Natural killer cell (primary cell): Measurements from ENCODE around the gene SYPL2. TPM values are rescaled to one million over a fixed set of nuclear protein-coding genes. Genes with fewer than 3 reads are reported as not detected.

Source experiments
- ATAC-seq, 3 donors: fragments of 150-1000 bp in 2 of 3; fragments of 200-7000 bp in 1 of 3; cut with Tn5 transposase; 1 replicate in 1 of 3; 2 replicates in 2 of 3; pipeline ENCODE4 v1.10.0; 2021; ENCODE audit warnings: mild to moderate bottlenecking in 2 of 3, moderate library complexity in 2 of 3
- DNase-seq, 2 donors: peaks; one replicate each; pipeline versions ENCODE4 v3.0.0 to v3.0.0-alpha.2; 2013 to 2021; ENCODE audit warnings: mixed read lengths in 1 of 2
- H3K27ac ChIP-seq: one replicate; pipeline ENCODE4 v1.5.1; 2013; ENCODE audit warnings: mild to moderate bottlenecking, low read length
- H3K27me3 ChIP-seq: one replicate; pipeline ENCODE4 v1.6.1; 2013; ENCODE audit warnings: low read length; ENCODE audit not compliant: control insufficient read depth, insufficient read depth
- H3K36me3 ChIP-seq: one replicate; pipeline ENCODE4 v1.6.1; 2013; ENCODE audit warnings: low read length; ENCODE audit not compliant: control insufficient read depth, insufficient read depth
- H3K4me1 ChIP-seq: one replicate; pipeline ENCODE4 v1.6.1; 2013; ENCODE audit warnings: low read length; ENCODE audit not compliant: control insufficient read depth, insufficient read depth
- H3K4me3 ChIP-seq: one replicate; pipeline ENCODE4 v1.5.1; 2013; ENCODE audit warnings: low read length
- H3K9me3 ChIP-seq: one replicate; pipeline ENCODE4 v1.6.1; 2013; ENCODE audit warnings: low read length; ENCODE audit not compliant: control insufficient read depth, insufficient read depth
- H3K27ac Mint-ChIP-seq, 2 donors: one replicate each; pipeline ENCODE4 v1.8.0; 2022; ENCODE audit warnings: mild to moderate bottlenecking in 2 of 2, mixed read lengths in 2 of 2, moderate library complexity in 1 of 2
- H3K27me3 Mint-ChIP-seq, 2 donors: one replicate each; pipeline ENCODE4 v1.8.0; 2022; ENCODE audit warnings: low read depth in 2 of 2, mixed read lengths in 2 of 2
- H3K36me3 Mint-ChIP-seq: one replicate; pipeline ENCODE4 v1.8.0; 2022; ENCODE audit warnings: mixed read lengths
- H3K4me1 Mint-ChIP-seq, 2 donors: one replicate each; pipeline ENCODE4 v1.8.0; 2022; ENCODE audit warnings: mixed read lengths in 2 of 2
- H3K4me3 Mint-ChIP-seq: one replicate; pipeline ENCODE4 v1.8.0; 2022; ENCODE audit warnings: mild to moderate bottlenecking, moderate library complexity, mixed read lengths
- H3K9me3 Mint-ChIP-seq, 2 donors: one replicate each; pipeline ENCODE4 v1.8.0; 2022; ENCODE audit warnings: mixed read lengths in 2 of 2
- whole genome bisulfite sequencing: methylation state at CpG from one replicate; pipeline ENCODE4 v1.1.7; 2013; ENCODE audit warnings: missing lambda C conversion rate; ENCODE audit not compliant: insufficient coverage; 5-methylcytosine and 5-hydroxymethylcytosine counted together
- intact Hi-C: fragments of 100-400 bp; cut with micrococcal nuclease; formaldehyde crosslinking; loops from one replicate; pipeline ENCODE4 v1.14.2; 2022
- total RNA-seq, 4 donors: library from RNA; stranded (reverse); fragments of 120-200 nt in 1 of 4; gene quantifications; one replicate each; pipeline versions ENCODE4 v1.2.3 to v1.2.4, GENCODE V29; 2013 to 2022
- TF ChIP-seq, protein P1 (sequence below): fragments of 200-600 bp; IDR thresholded peaks from one replicate; pipeline ENCODE4 v1.8.0; 2022; ENCODE audit warnings: antibody characterized with exemption

The SYPL2 gene
- total RNA-seq, 3 donors from 2014 or later (not counting 1 experiment from before 2014, with no cell fraction given), result not detected

DNA sequence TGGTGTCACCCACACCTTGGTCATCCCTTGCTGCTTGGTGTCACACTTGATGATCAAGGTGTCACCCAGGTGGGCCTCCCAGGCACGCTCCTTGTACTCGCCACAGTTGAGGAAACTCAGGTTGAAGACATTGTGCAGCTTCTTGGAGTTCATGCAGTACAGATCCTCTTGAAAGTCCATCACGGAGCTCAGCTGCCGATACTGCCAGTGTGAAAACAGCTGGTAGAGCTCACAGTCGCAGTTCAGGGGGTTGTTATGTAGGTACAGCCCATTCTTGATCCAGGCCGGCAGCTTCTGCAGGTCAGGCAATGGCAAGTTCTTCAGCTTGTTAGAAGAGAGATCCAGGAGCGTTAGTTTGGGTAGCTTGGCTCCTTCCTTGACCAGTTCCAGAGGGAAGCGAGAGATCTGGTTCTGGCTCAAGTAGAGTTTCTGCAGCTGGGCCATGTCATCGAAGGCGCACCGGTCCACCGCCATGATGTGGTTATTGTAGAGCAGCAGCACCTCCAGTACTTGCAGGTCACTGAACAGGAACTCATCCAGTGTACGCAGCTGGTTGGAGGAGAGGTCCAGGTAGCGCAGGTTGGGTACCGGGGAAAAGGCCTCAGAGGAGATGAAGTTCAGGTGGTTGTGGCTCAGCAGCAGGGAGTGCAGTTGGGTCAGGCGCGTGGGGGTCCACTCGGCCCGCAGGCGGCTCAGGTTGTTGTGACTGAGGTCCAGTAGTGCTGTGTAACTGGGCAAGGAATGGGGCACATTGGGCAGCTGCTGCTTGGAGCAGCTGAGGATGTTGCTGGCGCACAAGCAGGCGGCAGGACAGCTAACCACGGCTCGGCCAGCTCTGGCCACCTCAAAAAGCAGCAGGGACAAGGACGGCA lies 41.9 kb downstream of the SYPL2 start:
- 93% methylated on average over 25 of the region's 25 CpGs for WGBS

DNA sequence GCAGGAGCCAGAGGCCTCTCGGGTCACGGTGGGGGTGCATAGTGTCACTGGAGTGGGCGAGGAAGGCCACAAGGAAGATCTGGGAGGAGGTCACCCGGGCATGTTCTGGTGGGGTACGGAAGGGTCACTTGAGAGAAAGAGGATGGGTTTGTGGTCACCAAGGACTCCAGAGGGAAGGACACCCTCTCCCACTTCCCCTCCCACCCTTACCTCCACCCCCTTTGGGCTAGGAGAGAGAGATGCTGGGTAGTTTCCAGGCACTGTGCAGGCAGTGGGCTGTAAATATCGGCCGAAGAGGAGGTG lies 42.5 kb downstream of the SYPL2 start:
- Histone ChIP-seq H3K9me3 (no peaks in the 10 kb centered on the region), H3K4me3 (peak overlapping the region; percentile 49), H3K4me1 (peaks cover 48% of the 10 kb centered on the region), H3K27ac (no peak overlapping the region), H3K27me3 (no peaks in the 10 kb centered on the region), H3K36me3 (no peaks in the 10 kb centered on the region)
- ATAC-seq, result peak in 1 of 3 donors; percentile 12
- DNase-seq, result no peak
- peak overlapping the region; percentile 91 for H3K4me3 Mint-ChIP-seq
- no peaks in the 10 kb centered on the region for H3K36me3 Mint-ChIP-seq
- peaks cover 0 to 6% of the 10 kb centered on the region in 2 donors for H3K27me3 Mint-ChIP-seq
- H3K9me3 Mint-ChIP-seq, result no peaks in the 10 kb centered on the region
- WGBS, result 95% methylated on average over 5 of the region's 7 CpGs
- H3K4me1 Mint-ChIP-seq, result peaks cover 46 to 47% of the 10 kb centered on the region in 2 donors
- intact Hi-C loops, result no loop called here
- TF ChIP-seq, protein P1, sequence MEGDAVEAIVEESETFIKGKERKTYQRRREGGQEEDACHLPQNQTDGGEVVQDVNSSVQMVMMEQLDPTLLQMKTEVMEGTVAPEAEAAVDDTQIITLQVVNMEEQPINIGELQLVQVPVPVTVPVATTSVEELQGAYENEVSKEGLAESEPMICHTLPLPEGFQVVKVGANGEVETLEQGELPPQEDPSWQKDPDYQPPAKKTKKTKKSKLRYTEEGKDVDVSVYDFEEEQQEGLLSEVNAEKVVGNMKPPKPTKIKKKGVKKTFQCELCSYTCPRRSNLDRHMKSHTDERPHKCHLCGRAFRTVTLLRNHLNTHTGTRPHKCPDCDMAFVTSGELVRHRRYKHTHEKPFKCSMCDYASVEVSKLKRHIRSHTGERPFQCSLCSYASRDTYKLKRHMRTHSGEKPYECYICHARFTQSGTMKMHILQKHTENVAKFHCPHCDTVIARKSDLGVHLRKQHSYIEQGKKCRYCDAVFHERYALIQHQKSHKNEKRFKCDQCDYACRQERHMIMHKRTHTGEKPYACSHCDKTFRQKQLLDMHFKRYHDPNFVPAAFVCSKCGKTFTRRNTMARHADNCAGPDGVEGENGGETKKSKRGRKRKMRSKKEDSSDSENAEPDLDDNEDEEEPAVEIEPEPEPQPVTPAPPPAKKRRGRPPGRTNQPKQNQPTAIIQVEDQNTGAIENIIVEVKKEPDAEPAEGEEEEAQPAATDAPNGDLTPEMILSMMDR, result no peak
- peak overlapping the region; percentile 51 to 78 for H3K27ac Mint-ChIP-seq

More for the DNA sequence above, 41.9 kb downstream of the SYPL2 start:
- Histone ChIP-seq H3K4me1 (peaks cover 53% of the 10 kb centered on the region), H3K27me3 (no peaks in the 10 kb centered on the region), H3K36me3 (no peaks in the 10 kb centered on the region), H3K4me3 (no peak overlapping the region), H3K27ac (no peak overlapping the region), H3K9me3 (no peaks in the 10 kb centered on the region)
- intact Hi-C loops, result no loop called here
- peaks cover 48 to 49% of the 10 kb centered on the region in 2 donors for H3K4me1 Mint-ChIP-seq
- peak in 1 of 2 donors; percentile 14 for DNase-seq
- TF ChIP-seq, protein P1, result no peak
- peak overlapping the region; percentile 51 to 78 for H3K27ac Mint-ChIP-seq
- peaks cover 0 to 6% of the 10 kb centered on the region in 2 donors for H3K27me3 Mint-ChIP-seq
- ATAC-seq, result no peak
- H3K36me3 Mint-ChIP-seq, result no peaks in the 10 kb centered on the region
- H3K4me3 Mint-ChIP-seq, result peak overlapping the region; percentile 91
- H3K9me3 Mint-ChIP-seq, result no peaks in the 10 kb centered on the region

DNA sequence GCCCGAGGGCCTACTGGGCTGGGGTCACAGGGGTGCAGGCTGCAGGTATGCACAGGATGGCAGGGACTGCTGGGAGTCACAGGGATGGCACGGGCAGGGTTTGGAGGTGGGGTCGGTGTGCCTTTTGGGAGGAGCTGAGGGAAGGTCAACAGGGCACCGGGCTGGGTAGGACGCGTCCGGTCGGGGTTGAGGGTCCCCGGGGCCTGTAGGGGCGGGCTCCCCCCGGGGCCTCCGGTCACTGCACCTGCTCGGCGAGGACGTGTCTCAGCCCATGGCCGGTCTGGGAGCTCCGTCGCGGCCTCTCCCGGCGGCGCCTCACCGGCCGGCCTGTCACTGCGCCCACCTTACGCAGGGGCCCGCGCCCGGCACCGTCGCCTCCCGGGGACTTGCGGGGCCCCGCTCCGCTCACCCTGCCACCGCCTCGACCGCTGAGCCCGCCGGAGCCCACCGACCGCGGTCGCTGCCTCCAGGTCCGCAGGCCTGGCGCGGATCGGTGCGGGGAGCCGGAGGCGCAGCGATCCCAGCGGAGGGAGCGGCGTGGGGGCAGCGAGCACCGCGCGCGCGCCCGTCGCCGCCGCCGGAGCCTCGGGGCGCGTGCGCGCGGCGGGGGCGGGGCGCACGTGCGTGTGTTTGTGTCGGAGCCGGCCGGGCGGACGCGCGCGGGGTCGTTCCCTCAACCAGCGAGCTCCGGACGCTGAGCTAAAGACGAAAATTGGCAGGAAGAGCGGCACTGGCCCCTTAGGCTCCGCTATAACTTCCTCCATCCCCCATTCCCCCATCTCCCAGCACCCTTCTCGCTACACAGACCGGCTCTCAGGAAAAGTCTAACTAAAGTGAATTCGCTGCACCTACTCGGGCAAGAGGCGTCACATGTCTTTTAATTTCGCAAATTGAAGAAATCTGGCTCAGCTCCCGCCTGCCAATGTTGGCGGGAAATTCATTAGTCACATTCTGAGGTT lies 43.1 kb downstream of the SYPL2 start, which contains the start of gene AMIGO1:
AMIGO1 (minus strand) TSS at position 552 of the 959 bp plus-strand sequence. CDS start 815 bp downstream, outside the sequence.
- peak; percentile 64 to 85 for DNase-seq
- Mint-ChIP-seq H3K4me1 (peaks cover 40 to 42% of the 10 kb centered on the region in 2 donors), H3K9me3 (no peaks in the 10 kb centered on the region), H3K4me3 (peak within 1 kb of the TSS; percentile 91), H3K27me3 (peaks cover 0 to 6% of the 10 kb centered on the region in 2 donors), H3K36me3 (no peaks in the 10 kb centered on the region), H3K27ac (peak within 1 kb of the TSS; percentile 51 to 78)
- intact Hi-C loops, result no loop called here
- TF ChIP-seq, protein P1, result no peak
- H3K27ac ChIP-seq, result no peak within 1 kb of the TSS
- H3K4me1 ChIP-seq, result peaks cover 42% of the 10 kb centered on the region
- H3K9me3 ChIP-seq, result no peaks in the 10 kb centered on the region
- WGBS, result 2% methylated on average over 100 of the region's 100 CpGs
- H3K4me3 ChIP-seq, result peak within 1 kb of the TSS; percentile 60
- no peaks in the 10 kb centered on the region for H3K27me3 ChIP-seq
- H3K36me3 ChIP-seq, result no peaks in the 10 kb centered on the region
- ATAC-seq, result peak; percentile 83 to 92 (median 89)
